ENCODE measurements around the gene TLE5.

- TF ChIP-seq, protein P1, sequence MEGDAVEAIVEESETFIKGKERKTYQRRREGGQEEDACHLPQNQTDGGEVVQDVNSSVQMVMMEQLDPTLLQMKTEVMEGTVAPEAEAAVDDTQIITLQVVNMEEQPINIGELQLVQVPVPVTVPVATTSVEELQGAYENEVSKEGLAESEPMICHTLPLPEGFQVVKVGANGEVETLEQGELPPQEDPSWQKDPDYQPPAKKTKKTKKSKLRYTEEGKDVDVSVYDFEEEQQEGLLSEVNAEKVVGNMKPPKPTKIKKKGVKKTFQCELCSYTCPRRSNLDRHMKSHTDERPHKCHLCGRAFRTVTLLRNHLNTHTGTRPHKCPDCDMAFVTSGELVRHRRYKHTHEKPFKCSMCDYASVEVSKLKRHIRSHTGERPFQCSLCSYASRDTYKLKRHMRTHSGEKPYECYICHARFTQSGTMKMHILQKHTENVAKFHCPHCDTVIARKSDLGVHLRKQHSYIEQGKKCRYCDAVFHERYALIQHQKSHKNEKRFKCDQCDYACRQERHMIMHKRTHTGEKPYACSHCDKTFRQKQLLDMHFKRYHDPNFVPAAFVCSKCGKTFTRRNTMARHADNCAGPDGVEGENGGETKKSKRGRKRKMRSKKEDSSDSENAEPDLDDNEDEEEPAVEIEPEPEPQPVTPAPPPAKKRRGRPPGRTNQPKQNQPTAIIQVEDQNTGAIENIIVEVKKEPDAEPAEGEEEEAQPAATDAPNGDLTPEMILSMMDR (conservative IDR thresholded peaks at IDR 0.05; ENCODE audit: low read depth, low read length), result no peak
- TF ChIP-seq FOS (IDR thresholded peaks at IDR 0.05; ENCODE audit: low read depth, low read length) (no peak), MAFK (IDR thresholded peaks at IDR 0.05; ENCODE audit: low read depth, low read length) (no peak), RCOR1 (IDR thresholded peaks at IDR 0.05; ENCODE audit: insufficient replicate concordance, low read length) (no peak), POLR2A (IDR thresholded peaks at IDR 0.05; ENCODE audit: low read depth, low read length) (no peak), USF2 (IDR thresholded peaks at IDR 0.05; ENCODE audit: low read depth, low read length) (no peak), RAD21 (IDR thresholded peaks at IDR 0.05; ENCODE audit: low read length) (no peak), MAZ (IDR thresholded peaks at IDR 0.05; ENCODE audit: borderline replicate concordance, low read depth, low read length) (no peak), CHD1 (IDR thresholded peaks at IDR 0.05; ENCODE audit: low read depth, low read length) (no peak), ELK1 (IDR thresholded peaks at IDR 0.05; ENCODE audit: borderline replicate concordance, low read depth, low read length) (no peak), RFX5 (IDR thresholded peaks at IDR 0.05; ENCODE audit: low read depth, low read length) (no peak), MXI1 (IDR thresholded peaks at IDR 0.05; ENCODE audit: borderline replicate concordance, low read depth, low read length) (no peak), SMC3 (IDR thresholded peaks at IDR 0.05; ENCODE audit: low read depth, low read length) (no peak), CEBPB (IDR thresholded peaks at IDR 0.05; ENCODE audit: low read depth, low read length) (no peak)
These were observed 1.5 kb downstream of the TLE5 start for GRCh38 chr19:3060857-3061181.

Data from IMR-90 (cell line).